ENCODE data around the gene CLPTM1.

DNA sequence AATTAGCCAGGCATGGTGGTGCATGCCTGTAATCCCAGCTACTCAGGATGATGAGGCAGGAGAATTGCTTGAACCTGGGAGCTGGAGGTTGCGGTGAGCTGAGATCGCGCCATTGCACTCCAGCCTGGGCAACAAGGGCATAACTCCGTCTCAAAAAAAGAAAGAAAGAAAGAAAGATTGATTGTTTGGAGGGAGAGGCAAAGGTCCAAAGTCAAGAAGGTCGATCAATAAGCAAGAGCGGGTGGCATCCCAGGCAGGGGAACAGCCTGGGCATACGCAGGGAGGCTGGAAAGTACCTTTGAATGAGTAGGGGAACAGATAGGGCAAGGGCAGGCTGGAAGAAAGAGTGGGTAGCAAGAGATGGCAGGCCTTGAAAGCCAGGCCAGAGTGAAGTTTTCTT, 25.1 kb upstream of the CLPTM1 start:
- TF ChIP-seq, protein P1, sequence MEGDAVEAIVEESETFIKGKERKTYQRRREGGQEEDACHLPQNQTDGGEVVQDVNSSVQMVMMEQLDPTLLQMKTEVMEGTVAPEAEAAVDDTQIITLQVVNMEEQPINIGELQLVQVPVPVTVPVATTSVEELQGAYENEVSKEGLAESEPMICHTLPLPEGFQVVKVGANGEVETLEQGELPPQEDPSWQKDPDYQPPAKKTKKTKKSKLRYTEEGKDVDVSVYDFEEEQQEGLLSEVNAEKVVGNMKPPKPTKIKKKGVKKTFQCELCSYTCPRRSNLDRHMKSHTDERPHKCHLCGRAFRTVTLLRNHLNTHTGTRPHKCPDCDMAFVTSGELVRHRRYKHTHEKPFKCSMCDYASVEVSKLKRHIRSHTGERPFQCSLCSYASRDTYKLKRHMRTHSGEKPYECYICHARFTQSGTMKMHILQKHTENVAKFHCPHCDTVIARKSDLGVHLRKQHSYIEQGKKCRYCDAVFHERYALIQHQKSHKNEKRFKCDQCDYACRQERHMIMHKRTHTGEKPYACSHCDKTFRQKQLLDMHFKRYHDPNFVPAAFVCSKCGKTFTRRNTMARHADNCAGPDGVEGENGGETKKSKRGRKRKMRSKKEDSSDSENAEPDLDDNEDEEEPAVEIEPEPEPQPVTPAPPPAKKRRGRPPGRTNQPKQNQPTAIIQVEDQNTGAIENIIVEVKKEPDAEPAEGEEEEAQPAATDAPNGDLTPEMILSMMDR (conservative IDR thresholded peaks at IDR 0.05; ENCODE audit: low read depth, low read length) = no peak
- TF ChIP-seq EZH2 (IDR thresholded peaks at IDR 0.05; ENCODE audit: low read length, unreplicated experiment) (no peak), EZH2phosphoT487 (IDR thresholded peaks at IDR 0.05; ENCODE audit: borderline replicate concordance, low read length) (no peak)

All from PC-3 (cell line).